T-helper 1 cell treated with Interleukin-12 subunit alpha and Interleukin-12 subunit beta and Interleukin-4 antibody, amounts not matched to agents 30 ng/mL and 1 ng/mL, for 36 hours (primary cell): ENCODE data around the gene FAM161A. TPM values are rescaled to one million over a fixed set of nuclear protein-coding genes. Genes with fewer than 3 reads are reported as not detected.
"Not testable (repeated sequence)": the region's sequence is repeated elsewhere in the genome, so short reads cannot be mapped to it uniquely, and the experiment has no call there.

ENCODE experiments used
- intact Hi-C: fragments of 100-400 bp; cut with micrococcal nuclease; formaldehyde crosslinking; loops from one replicate; pipeline ENCODE4 v1.15.1; 2024
- total RNA-seq: library from RNA; stranded (reverse); gene quantifications from 2 replicates; pipeline ENCODE4 v1.2.3, GENCODE V29; 2022

Gene FAM161A
- total RNA-seq, 1 donor from 2014 or later, result 2.3 TPM

DNA sequence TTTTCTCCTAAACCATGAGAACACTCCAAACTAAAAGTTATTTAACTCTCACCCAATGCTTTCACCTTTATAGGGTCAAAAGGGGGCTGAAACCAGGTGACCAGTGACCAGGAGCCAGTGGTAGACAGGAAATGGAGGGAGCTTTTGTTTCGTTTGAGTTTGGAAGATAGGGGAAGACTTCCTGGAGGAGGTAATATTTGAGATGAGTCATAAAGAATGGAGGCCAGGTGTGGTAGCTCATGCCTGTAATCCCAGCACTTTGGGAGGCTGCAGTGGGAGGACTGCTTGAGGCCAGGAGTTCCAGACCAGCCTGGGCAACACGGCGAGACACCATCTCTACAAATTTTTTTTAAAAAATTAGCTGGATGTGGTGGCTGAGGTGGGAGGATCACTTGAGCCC lies 8.5 kb downstream of the FAM161A start:
- intact Hi-C loops, result no loop called here

DNA sequence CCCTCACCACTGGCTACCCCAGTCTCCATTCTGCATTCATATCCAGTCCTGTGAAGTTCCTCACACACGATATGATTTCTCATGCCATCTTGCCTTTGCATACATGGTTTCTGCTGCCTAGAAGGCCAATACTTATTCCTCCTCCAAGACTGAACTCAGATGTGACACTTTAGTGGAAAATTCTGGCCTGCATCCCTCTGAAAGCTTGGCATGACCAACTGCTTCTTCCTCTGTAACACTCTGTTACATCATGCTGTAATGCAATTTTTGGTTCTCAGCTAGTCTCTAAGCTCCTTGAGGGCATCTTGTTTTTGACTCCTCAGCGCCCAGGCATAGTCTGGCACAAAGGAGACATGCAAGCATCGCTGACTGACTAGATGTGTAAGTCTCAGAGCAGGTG lies 12.6 kb downstream of the FAM161A start:
- intact Hi-C loops, result no loop called here

DNA sequence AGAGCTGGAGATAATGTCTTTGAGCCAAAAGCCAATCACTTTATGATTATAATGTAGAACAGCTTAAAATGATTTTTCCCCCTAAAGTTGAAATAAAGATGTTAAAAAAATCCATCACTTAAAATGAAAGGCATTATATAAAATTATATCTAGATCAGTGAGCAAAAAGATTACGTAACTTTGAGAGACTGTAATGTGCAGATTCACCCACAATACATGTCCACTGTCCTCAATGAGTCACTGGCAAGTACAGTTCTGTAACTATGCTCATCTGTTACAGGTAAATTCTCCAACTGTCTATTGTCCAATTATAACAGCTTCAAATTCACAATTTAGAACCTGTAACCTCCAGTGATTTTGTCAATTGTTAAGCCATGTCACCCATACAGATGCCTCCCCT lies 19.0 kb downstream of the FAM161A start:
- intact Hi-C loops, result no loop called here

DNA sequence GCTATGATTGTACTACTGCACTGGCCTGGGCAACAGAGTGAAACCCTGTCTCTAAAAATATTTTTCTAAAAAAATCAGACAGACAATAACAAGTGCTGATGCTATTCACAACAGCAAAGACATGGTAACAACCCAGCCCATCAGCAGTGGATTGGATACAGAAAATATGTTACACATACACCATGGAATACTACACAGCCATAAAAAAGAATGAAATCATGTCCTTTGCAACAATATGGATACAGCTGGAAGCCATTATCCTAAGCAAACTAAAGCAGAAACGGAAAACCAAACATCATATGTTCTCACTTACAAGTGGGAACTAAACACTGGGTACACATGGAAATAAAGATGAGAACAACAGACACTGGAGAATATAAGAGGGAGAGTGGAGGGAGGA lies 19.9 kb downstream of the FAM161A start:
- intact Hi-C loops, result no loop called here

DNA sequence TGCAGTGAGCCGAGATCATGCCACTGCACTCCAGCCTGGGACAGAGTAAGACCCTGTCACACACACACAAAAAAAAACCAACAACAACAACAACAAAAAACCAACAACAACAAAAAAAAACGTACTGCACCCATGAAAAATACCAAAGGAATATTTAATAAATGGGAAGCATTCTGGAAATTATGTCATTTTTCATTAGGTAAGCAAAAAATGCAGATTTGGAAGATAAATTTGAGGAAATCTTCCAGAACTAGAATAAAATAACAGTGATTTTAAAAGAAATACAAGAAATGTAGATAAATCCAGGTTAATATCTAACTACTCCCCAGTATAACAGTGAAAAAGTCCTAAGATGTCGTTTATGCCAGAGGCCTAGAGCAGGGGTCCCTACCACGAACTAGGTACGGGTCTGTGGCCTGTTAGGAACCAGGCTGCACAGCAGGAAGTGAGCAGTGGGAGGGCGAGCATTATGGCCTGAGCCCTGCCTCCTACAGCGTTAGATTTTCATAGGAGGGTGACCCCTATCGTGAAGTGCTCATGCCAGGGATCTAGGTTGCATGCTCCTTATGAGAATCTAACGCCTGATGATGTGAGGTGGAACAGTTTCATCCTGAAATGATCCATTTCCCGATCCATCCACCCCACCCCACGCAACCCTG lies 21.5 kb downstream of the FAM161A start:
- intact Hi-C loops, result no loop called here

DNA sequence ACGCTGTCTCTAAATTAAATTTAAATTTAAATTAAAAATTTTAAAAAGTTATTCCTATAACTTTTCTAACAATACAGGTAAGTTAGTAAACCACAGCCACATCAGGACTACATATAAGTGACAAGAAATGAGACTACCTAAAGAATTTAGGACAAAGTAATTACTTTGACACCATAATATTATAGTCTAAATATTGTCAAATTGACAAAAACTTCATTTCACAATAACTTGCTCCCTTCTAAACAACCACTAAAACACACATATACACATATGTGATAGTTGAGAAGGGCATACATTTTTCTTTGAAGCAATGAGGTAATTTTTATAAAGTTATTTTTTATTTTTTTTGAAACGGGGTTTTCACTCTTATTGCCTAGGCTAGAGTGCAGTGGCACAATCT lies 31.6 kb downstream of the FAM161A start:
- intact Hi-C loops, result no loop called here

DNA sequence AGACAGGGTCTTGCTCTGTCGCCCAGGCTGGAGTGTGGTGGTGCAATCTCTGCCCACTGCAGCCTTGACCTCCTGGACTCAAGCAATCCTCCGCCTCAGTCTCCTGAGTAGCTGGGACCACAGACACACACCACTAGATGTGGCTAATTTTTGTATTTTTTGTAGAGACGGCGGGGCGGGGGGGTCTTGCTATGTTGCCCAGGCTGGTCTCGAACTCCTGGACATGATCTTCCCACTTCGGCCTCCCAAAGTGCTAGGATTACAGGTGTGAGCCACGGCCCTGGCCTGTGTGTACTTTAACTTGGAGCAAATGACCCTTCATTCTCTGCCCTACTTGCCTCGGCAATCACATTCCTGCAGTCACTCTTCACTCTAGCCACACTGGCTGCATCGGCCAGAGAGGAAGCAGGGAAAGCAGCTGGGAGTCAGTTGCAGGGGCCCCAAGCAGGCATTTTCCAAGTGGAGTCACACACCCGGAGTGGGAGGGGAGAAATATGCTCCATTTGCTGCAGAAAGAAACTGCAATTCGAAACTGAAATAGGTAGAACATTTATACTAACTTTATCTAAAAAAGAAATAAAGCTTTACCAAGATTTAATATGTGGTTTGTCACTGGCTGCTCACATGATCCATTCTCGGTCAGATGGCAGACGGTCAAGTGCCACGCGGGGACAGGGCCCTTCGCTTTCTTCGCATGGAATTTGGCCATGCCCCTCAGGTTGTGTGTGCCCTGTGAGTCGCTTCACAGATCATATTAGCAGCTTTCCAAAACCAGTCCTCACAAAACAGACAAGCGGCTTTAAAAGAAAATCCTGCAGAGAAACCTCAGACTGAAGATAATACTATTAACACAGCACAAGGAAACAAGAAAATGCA lies 37.1 kb downstream of the FAM161A start:
- intact Hi-C loops, result no loop called here

DNA sequence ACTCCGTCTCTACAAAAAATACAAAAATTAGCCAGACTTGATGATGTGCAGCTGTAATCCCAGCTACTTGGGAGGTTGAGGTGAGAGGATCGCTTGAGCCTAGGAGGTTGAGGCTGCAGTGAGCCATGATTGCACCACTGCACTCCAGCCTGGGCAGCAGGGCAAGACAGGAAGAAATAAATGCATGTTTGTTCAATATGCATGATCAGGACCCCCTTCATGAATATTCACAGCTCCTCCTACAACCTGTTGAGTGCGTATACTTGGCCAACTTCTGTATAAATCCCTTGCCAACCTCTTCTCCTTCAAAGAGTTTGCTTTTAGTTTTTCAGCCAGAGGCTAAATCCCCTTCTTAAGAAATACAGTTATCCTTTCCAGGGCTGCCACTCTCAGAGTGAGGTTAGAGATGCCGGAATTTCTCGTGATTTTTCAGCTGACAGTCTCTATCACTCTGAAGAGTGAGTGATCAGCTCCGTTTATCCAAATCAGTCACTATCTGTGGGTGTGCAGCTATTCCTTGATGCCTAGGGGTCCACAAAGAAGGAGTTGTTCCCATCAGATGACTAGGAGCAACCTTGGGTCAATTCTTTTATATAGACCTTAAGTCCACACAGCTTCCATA lies 39.2 kb downstream of the FAM161A start:
- intact Hi-C loops, result no loop called here

DNA sequence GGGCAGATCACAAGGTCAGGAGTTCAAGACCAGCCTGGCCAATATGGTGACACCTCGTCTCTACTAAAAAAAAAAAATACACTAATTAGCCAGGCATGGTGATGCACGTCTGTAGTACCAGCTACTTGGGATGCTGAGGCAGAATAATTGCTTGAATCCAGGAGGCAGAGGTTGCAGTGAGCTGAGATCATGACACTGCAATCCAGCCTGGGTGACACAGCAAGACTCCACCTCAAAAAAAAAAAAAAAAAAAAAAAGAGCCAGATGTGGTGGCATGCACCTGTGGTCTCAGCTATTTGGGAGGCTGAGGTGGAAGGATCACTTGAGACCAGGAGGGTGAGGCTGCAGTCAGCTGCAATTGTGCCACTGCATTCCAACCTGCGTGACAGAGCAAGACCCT lies 40.5 kb downstream of the FAM161A start:
- intact Hi-C loops, result not testable (repeated sequence)

DNA sequence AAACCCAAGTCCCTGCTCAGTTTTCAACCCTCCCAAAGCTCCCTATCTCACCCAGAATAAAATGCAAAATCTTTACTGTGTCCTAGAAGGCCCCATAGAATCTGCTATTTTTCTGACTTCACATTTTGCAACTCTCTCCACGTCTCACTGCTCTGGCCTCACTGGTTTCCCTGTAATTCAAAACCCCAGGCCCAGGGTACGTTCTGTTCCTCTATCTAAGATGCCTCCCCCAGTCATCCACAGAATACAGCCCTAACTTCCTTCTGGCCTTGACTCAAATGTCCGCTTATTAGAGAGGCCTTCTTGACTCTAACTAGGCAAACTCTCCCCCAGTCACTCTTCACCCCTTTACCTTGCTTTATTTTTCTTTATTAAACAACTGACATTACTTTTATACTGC lies 42.0 kb downstream of the FAM161A start:
- intact Hi-C loops, result no loop called here

DNA sequence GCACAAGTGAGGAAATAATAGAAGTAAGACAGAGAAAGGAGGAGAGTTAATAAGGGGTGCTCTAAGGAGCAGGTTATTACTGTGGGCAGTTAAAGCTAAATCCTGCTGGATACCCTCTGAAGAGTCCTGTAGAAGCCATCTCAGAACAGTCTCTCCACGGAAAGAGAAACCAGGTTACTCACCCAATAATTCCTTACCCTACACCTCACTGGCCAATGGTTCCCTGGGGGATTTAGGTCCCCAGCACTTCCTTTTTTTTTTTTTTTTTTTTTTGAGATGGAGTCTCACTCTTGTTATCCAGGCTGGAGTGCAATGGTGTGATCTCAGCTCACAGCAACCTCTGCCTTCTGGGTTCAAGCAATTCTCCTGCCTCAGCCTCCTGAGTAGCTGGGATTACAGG lies 43.7 kb downstream of the FAM161A start:
- intact Hi-C loops, result not testable (repeated sequence)

DNA sequence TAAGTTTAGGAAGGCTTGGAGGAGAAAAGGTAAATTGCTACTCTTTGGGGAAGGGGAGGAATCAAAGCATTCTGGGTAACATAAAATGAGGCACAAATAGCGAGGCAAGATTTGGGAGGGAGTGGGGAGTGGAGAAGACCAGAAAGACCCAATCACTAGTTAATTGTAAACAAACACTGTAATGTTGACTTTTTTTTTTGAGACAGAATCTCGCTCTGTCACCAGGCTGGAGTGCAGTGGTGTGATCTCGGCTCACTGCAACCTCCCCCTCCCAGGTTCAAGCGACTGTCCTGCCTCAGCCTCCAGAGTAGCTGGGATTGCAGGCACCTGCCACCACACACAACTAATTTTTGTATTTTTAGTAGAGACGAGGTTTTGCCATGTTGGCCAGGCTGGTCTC lies 45.2 kb downstream of the FAM161A start:
- intact Hi-C loops, result not testable (repeated sequence)

DNA sequence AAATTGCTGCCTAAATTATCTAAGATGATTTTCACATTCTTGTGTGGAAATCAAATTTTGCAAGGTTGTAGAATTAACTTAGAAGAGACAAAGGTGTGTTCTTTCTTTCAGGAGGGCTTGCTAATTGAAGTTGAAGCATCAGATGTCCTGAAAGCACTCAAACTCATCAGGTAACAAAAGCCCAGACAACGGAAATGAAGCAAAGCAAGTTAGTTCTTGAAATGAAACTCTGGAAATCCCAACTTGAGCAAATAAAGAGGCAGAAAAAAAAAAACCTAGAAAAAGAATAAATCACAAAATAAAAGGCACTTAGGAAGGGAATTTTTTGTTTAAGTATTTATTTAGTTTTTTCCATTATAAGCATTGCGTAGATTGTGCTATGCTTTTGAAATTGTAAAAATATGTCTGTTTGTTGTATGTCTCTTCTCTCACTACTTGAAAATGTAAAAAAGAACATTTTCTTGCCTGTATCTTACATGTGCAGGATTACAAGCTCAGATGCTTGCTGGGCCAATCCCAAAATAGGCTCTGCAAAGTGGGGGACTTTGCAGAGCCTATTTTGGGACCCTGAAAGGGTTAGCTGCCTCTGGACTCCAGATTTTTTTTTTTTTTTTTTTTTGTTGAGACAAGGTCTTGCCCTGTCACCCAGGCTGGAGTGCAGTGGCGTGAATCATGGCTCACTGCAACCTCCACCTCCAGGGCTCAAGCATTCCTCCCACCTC lies 46.7 kb downstream of the FAM161A start:
- intact Hi-C loops, result no loop called here

DNA sequence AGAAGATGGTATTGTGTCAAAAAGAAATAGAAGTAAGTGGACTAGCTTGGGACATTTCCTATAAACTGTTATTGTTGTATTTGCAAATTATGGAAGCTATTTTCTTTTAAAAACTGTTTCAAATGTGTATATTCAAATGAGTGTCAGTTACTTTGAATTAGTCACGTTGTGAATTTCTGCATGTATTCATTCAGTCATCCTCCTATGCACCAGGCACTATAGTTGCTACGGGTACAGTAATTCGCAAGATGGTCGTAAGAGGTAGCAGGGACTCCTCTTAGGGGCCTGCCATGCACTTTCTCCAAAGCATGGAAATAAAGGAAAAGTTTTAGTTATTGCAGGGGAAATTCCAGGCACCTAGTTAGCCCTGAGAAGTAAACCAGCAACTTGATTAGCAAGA lies 51.3 kb downstream of the FAM161A start:
- intact Hi-C loops, result no loop called here

DNA sequence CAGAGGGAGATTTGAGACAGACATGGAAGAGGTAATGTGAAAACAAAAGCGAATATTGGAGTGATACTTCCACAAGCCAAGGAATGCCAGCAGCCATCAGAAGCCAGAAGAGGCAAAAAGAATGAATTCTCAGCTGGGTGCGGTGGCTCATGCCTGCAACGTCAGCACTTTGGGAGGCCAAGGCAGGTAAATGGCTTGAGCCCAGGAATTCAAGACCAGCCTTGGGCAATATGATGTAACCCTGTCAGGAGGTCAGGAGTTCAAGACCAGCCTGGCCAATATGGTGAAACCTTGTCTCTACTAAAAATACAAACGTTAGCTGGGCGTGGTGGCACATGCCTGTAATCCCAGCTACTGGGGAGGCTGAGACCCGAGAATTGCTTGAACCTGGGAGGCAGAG lies 54.8 kb downstream of the FAM161A start:
- intact Hi-C loops, result no loop called here

DNA sequence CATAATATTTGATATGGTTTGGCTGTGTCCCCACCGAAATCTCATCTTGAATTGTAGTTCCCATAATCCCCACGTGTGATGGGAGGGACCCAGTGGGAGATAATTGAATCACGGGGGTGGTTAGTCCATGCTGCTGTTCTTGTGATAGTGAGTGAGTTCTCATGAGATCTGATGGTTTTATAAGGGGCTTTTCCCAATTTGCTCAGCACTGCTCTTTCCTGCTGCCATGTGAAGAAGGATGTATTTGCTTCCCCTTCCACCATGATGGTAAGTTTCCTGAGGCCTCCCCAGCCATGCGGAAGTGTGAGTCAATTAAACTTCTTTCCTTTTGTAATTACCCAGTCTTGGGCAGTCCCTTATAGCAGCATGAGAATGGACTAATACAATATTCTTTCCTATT lies 56.4 kb downstream of the FAM161A start:
- intact Hi-C loops, result not testable (repeated sequence)

DNA sequence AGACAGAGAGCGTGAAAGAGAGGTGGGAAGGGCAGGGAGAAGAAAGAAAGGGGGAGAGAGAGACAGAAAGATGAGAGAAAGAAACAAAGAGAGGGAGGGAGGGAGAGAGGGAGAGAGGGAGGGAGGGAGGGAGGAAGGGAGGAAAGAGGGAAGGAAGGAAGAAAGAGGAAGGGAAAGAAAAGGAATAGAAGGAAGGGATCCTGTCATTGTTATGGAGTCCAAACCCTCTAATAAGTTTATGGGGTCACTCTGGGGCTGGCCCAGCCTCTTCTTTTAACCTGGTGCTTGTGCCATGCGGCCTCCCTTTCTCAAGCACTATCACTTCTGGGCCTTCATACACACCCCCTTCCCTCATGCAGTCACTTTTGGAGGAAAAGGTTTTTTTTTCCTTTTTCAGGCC lies 58.5 kb downstream of the FAM161A start:
- intact Hi-C loops, result no loop called here

DNA sequence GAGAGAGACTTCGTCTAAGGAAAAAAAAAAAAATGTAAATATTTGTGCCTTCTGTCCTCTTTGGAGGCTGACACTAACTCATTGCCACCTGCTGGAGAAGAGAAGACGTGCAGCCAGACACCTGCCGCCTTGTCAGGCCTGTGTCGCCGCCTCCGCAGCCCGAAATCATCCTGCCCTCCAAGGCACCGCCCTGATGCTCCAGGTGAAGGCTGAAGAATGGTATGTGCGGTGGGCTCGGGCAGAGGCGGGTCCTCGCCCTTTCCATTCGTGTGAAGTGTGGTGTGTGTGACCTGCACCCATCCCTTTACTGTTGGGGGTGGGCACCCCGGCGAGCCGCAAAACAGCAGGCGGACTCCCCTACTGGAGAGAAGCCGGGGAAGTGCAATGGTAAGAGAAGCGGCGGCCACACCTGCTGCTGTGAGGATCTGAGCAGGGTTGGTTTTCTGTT lies 60.4 kb downstream of the FAM161A start:
- intact Hi-C loops, result loop anchor here (1.0 to 2.0 kb wide), 6 partner anchors 29 to 658 kb away; partner anchors contain the start of genes USP34 and XPO1

DNA sequence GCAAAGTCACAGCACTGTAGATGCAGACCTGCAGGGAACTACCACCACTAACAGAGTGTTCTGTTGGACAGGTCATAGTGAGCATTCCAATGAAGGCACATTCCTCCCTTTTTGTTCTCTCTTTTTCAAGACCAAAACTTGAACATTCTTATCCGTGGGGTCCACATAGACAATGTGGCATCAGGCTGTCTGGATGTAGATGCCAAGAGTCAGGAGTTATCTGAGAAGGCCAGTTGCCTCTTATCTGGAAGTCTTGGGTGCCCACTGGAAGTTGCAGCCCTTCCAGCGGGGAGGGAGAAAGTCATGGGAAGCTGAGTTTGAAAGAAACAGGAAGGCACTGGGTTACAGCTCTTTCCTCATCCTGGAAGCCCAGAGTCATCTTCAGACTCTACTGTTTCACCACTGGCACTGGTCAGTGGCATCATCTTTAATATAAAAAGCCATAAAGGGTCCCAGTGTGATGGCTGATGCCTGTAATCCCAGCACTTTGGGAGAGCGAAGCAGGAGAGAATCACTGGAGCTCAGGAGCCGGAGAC lies 61.4 kb downstream of the FAM161A start:
- intact Hi-C loops, result loop anchor here (2.0 kb wide), 1 partner anchor 254 kb away; the partner anchor contains the start of gene XPO1

DNA sequence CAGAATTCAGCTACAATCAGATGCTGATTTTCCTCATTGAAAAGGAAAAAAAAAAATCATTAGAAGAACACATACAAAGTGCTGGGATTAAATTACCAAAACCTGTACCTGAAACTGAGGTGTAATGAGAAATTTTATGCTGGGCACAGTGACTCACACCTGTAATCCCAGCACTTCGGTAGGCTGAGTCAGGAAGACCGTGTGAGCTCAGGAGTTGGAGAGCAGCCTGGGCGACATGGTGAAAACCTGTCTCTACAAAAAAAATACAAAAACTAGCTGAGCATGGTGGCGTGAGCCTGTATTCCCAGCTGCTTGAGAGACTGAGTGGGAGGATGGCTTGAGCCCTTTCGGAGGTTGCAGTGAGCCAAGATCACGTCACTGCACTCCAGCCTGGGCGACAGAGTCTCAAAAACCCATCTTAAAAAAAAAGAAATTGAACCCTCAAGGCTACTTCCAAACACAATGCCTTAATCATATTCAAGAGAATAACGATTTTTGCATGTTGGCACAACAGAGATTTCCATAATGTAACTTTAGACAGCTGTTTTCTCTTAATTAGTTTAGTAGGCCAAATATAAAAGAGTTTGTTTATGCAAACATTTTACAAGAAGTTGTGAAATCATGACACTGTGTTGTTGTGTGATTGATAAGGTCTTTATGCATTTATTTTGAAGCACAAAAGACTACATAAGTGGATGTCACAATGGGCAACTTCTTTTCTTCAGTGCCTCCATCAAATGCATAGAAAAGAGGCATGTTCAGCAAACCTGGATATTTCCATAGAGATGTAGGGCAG lies 63.9 kb downstream of the FAM161A start:
- intact Hi-C loops, result no loop called here
